ENCODE measurements around the gene ULBP3.
"Not testable (repeated sequence)": the region's sequence is repeated elsewhere in the genome, so short reads cannot be mapped to it uniquely, and the experiment has no call there.

The ULBP3 gene

GRCh38 chr6:150075034-150075421 is 6.1 kb upstream of the ULBP3 start:
- no peak for DNase-seq

GRCh38 chr6:150074396-150075033 is 5.6 kb upstream of the ULBP3 start:
- not testable (repeated sequence) for DNase-seq

- DNase-seq, result no peak
Measured at GRCh38 chr6:150072201-150072600, 3.3 kb upstream of the ULBP3 start.

- no peak for DNase-seq
Measured at GRCh38 chr6:150070236-150070818, 1.4 kb upstream of the ULBP3 start.

- DNase-seq, result no peak
Measured at GRCh38 chr6:150069706-150070105, 785 bp upstream of the ULBP3 start.

GRCh38 chr6:150068151-150068550 is 770 bp downstream of the ULBP3 start:
- no peak for DNase-seq

GRCh38 chr6:150065083-150065482 is 3.8 kb downstream of the ULBP3 start:
- DNase-seq, result no peak

- DNase-seq, result no peak
Measured at GRCh38 chr6:150063640-150064039, 5.3 kb downstream of the ULBP3 start.

- DNase-seq, result not testable (repeated sequence)
Measured at GRCh38 chr6:150059973-150060372, 8.9 kb downstream of the ULBP3 start.

- DNase-seq, result no peak
Measured at GRCh38 chr6:150058986-150059385, 9.9 kb downstream of the ULBP3 start.

- no peak for DNase-seq
Measured at GRCh38 chr6:150058231-150058792, 10.6 kb downstream of the ULBP3 start.

- no peak for DNase-seq
Measured at GRCh38 chr6:150057501-150057951, 11.4 kb downstream of the ULBP3 start.

GRCh38 chr6:150056916-150057315 is 12.0 kb downstream of the ULBP3 start:
- DNase-seq, result no peak

GRCh38 chr6:150056156-150056555 is 12.8 kb downstream of the ULBP3 start:
- DNase-seq, result no peak

- DNase-seq, result no peak
Measured at GRCh38 chr6:150055131-150055530, 13.8 kb downstream of the ULBP3 start.

- DNase-seq, result no peak
Measured at GRCh38 chr6:150053450-150053849, 15.5 kb downstream of the ULBP3 start.

GRCh38 chr6:150050846-150051245 is 18.1 kb downstream of the ULBP3 start:
- no peak for DNase-seq

- no peak for DNase-seq
Measured at GRCh38 chr6:150048099-150048498, 20.8 kb downstream of the ULBP3 start.

- no peak for DNase-seq
Measured at GRCh38 chr6:150046943-150047342, 22.0 kb downstream of the ULBP3 start.

GRCh38 chr6:150044621-150045145 is 24.2 kb downstream of the ULBP3 start:
- DNase-seq, result no peak

- DNase-seq, result no peak
Measured at GRCh38 chr6:150043501-150044412, 25.2 kb downstream of the ULBP3 start.

GRCh38 chr6:150043096-150043495 is 25.8 kb downstream of the ULBP3 start:
- DNase-seq, result no peak
